ENCODE results near the gene C16orf78.

GRCh38 chr16:49416001-49416675, 42.5 kb downstream of the C16orf78 start:
- TF ChIP-seq TAF1 (IDR thresholded peaks at IDR 0.05; ENCODE audit: low read depth, low read length) (no peak), POLR2A (IDR thresholded peaks at IDR 0.05; ENCODE audit: low read depth, low read length) (no peak), POLR2AphosphoS5 (IDR thresholded peaks at IDR 0.05; ENCODE audit: low read depth, low read length) (no peak), PAX5 (IDR thresholded peaks at IDR 0.05; ENCODE audit: insufficient read depth, low read length, severe bottlenecking) (no peak)

Data from GM12891 (cell line).